ENCODE data around the gene MR1. TPM values are rescaled to one million over a fixed set of nuclear protein-coding genes. Genes with fewer than 3 reads are reported as not detected.

The MR1 gene
- total and polyA plus RNA-seq, 9 of the 15 experiments (the other 6 are each of a cell fraction or from before 2014, with no cell fraction given): 9.7 to 21.7 (median 15.6) TPM

GRCh38 chr1:181083842-181084605, 50.2 kb downstream of the MR1 start (continued):
- TF ChIP-seq, protein P1, sequence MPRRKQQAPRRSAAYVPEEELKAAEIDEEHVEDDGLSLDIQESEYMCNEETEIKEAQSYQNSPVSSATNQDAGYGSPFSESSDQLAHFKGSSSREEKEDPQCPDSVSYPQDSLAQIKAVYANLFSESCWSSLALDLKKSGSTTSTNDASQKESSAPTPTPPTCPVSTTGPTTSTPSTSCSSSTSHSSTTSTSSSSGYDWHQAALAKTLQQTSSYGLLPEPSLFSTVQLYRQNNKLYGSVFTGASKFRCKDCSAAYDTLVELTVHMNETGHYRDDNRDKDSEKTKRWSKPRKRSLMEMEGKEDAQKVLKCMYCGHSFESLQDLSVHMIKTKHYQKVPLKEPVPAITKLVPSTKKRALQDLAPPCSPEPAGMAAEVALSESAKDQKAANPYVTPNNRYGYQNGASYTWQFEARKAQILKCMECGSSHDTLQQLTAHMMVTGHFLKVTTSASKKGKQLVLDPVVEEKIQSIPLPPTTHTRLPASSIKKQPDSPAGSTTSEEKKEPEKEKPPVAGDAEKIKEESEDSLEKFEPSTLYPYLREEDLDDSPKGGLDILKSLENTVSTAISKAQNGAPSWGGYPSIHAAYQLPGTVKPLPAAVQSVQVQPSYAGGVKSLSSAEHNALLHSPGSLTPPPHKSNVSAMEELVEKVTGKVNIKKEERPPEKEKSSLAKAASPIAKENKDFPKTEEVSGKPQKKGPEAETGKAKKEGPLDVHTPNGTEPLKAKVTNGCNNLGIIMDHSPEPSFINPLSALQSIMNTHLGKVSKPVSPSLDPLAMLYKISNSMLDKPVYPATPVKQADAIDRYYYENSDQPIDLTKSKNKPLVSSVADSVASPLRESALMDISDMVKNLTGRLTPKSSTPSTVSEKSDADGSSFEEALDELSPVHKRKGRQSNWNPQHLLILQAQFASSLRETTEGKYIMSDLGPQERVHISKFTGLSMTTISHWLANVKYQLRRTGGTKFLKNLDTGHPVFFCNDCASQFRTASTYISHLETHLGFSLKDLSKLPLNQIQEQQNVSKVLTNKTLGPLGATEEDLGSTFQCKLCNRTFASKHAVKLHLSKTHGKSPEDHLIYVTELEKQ (CRISPR knock-in tag; IDR thresholded peaks at IDR 0.05): no peak
- TF ChIP-seq TAF7 (tag; IDR thresholded peaks at IDR 0.05): no peak
- TF ChIP-seq ZNF143 (CRISPR knock-in tag; IDR thresholded peaks at IDR 0.05): no peak
- TF ChIP-seq, protein P2, sequence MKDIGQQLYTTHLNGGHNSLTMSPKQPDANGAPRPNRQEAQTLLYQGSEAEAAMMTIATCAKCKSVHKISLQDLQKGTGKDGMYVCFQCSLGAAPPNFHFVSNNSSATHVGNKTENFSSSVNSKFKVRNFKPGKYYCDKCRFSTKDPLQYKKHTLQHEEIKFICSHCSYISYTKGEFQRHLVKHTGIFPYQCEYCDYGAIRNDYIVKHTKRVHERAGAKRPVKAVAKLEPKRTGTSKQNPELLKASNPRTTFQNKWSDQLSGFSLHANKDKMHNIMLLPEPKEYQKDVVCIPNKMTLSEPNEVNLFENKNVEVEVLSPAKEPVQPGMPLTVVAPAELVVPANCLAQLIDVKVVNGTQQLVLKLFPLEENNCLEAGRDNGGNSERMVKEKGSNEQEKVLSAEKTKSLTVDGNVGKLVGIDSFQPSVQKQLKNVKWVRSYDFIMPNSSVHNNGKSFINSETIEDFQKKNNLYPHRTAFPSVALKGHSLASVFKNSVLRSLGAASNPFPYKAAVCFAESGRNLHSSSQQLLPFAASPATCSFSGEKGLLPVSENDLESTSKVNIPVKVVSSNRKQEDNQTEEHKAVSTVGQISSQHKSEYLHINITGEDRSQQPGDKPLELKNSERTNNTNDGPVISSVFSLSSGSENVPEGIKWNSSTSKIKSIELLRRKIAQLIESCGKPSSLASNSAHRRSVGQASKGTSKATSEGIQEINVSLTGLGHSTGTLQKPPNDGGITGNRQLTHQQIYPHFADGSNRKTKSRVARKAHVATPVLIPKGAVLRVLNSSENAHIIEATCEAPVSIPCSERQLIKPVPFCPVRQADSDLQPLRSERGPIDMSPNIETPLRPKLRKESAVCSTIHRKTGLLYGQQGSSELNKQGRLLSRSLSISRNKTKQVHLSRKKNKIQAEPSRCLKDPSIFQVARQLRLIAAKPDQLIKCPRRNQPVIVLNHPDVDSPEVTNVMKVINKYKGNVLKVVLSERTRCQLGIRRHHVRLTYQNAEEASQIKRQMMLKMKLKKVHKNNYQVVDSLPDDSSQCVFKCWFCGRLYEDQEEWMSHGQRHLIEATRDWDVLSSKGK (CRISPR knock-in tag; IDR thresholded peaks at IDR 0.05): no peak
- TF ChIP-seq SRSF9 (IDR thresholded peaks at IDR 0.05; ENCODE audit: borderline replicate concordance, low read depth, low read length): no peak
- 0 out of 2 replicates have a peak, but pooled peaks have one; percentile 12 for TF ChIP-seq HDAC2 (IDR thresholded peaks at IDR 0.05)
- TF ChIP-seq CREM (IDR thresholded peaks at IDR 0.05; ENCODE audit: low read depth): peak; percentile 9; the same call in 1 of the 2 replicates
- 0 out of 2 replicates have a peak, but pooled peaks have one; percentile 42 for TF ChIP-seq TOE1 (IDR thresholded peaks at IDR 0.05; ENCODE audit: borderline replicate concordance)
- no peak for TF ChIP-seq TOE1 (CRISPR knock-in tag; IDR thresholded peaks at IDR 0.05; ENCODE audit: borderline replicate concordance, low read depth)
- TF ChIP-seq FOXJ3 (CRISPR knock-in tag; IDR thresholded peaks at IDR 0.05): no peak
- TF ChIP-seq ZNF24 (IDR thresholded peaks at IDR 0.05): peak; percentile 21; the same call in 1 of the 2 replicates
- peak; percentile 64; the same call in 1 of the 2 replicates for TF ChIP-seq SOX6 (IDR thresholded peaks at IDR 0.05)
- no peak for TF ChIP-seq ZNF23 (CRISPR knock-in tag; IDR thresholded peaks at IDR 0.05)
- TF ChIP-seq, protein P3, sequence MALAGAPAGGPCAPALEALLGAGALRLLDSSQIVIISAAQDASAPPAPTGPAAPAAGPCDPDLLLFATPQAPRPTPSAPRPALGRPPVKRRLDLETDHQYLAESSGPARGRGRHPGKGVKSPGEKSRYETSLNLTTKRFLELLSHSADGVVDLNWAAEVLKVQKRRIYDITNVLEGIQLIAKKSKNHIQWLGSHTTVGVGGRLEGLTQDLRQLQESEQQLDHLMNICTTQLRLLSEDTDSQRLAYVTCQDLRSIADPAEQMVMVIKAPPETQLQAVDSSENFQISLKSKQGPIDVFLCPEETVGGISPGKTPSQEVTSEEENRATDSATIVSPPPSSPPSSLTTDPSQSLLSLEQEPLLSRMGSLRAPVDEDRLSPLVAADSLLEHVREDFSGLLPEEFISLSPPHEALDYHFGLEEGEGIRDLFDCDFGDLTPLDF (CRISPR knock-in tag; IDR thresholded peaks at IDR 0.05): no peak
- no peak for TF ChIP-seq SMARCA4 (IDR thresholded peaks at IDR 0.05)
- no peak for TF ChIP-seq ZBTB43 (CRISPR knock-in tag; IDR thresholded peaks at IDR 0.05)
- no peak for TF ChIP-seq GTF2F1 (IDR thresholded peaks at IDR 0.05; ENCODE audit: low read depth, low read length)
- TF ChIP-seq USF1 (CRISPR knock-in tag; IDR thresholded peaks at IDR 0.05): no peak
- no peak for TF ChIP-seq BCOR (IDR thresholded peaks at IDR 0.05)
